22Rv1 (cell line): ENCODE results near the gene MAP6D1.

Experiments used
- ZFX ChIP-seq: fragments of 450-650 bp; IDR thresholded peaks from 2 replicates; pipeline ENCODE4 v1.6.1; 2017; ENCODE audit warnings: antibody characterized with exemption, borderline replicate concordance
- TF ChIP-seq, protein P1 (sequence below): fragments of 450-650 bp; IDR thresholded peaks from 2 replicates; pipeline ENCODE4 v1.5.1; 2017; ENCODE audit warnings: mild to moderate bottlenecking

DNA sequence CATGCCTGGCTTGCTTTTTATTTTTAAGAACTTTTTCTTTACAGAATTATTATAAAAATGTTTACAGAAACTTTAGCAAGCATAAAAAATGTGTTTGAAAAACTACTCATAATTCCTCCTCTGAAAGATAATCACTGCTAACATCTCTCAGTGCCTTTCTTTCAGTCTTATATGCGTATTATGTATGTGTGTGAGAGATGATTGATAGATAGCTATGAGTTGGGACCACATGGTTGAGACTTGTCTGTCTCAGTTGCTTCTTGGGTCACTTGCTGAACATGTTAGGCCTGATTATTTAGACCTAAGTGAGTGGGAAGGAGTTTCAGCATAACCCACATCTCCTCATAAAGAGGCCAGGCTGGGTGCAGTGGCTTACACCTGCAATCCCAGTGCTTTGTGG is 11.1 kb downstream of the MAP6D1 start:
- TF ChIP-seq, protein P1, sequence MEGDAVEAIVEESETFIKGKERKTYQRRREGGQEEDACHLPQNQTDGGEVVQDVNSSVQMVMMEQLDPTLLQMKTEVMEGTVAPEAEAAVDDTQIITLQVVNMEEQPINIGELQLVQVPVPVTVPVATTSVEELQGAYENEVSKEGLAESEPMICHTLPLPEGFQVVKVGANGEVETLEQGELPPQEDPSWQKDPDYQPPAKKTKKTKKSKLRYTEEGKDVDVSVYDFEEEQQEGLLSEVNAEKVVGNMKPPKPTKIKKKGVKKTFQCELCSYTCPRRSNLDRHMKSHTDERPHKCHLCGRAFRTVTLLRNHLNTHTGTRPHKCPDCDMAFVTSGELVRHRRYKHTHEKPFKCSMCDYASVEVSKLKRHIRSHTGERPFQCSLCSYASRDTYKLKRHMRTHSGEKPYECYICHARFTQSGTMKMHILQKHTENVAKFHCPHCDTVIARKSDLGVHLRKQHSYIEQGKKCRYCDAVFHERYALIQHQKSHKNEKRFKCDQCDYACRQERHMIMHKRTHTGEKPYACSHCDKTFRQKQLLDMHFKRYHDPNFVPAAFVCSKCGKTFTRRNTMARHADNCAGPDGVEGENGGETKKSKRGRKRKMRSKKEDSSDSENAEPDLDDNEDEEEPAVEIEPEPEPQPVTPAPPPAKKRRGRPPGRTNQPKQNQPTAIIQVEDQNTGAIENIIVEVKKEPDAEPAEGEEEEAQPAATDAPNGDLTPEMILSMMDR: no peak
- TF ChIP-seq ZFX: no peak
